ENCODE results near the gene TENM4.

TENM4 gene

DNA sequence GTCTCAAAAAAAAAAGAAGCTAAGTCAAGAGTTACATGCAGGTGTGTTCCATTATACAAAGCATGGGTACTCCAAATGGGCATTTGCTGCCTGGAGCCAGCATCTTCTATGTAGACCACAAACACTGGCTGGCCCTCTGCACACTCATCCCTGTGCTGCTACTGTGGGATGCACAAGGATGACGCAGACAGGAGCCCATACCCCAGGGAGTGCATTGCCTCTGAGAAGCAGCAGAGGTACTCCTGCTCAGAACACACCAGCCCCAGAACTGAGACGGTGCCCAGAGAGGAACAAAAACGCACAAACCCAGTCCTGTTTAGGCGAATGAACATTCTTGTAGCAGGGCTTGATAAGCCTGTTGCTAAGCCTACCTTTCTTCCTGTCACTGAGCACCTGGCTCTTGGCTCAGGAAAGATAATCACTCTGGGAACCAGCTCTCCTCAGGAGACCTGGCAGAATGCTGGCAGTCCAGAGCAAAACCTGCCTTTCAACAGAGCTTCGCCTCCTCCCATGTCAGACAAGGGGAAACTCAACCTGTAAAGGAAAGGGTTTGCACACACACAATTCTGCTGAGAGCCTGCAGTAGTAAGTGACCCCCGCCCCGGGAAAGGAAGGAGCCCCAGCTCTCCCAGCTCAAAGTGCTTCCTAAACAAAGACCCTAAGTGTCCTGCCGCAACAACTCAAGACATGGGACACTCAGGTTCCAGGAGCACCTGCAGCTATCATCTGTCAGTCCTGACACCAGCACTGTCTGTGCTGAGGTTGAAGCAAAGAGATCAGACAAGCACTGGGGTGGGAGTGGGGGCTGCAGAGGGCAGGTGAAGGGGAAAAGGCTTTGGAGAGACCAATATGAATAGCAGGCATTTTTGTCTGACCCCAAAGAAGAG is 145.7 kb downstream of the TENM4 start:
- Mint-ChIP-seq H3K36me3 (no peaks in the 10 kb centered on the region), H3K9me3 (no peaks in the 10 kb centered on the region), H3K4me1 (no peaks in the 10 kb centered on the region)

DNA sequence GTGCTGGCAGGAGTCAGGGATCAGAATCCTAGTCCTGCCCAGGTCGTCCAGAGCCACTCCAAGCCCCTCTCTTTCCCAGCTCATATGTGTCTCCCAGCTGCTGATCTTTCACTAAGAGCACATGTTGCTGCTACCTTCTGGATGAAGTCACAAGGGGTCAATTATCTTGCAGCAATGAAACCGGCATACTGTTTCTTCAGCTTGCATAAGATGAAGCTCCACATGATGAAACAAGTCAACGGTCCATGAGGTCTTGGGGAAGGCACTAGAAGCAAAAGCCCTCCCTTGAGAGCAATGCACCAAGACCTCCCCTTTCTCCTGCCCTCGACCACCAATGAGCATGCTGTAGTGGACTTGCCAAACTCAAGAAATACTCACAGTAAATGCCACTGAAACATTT is 148.9 kb downstream of the TENM4 start:
- no peak overlapping the region for H3K27ac Mint-ChIP-seq
- H3K27me3 Mint-ChIP-seq: no peaks in the 10 kb centered on the region
- no peaks in the 10 kb centered on the region for H3K36me3 Mint-ChIP-seq
- H3K4me1 Mint-ChIP-seq: no peaks in the 10 kb centered on the region
- no peaks in the 10 kb centered on the region for H3K9me3 Mint-ChIP-seq
- no peak overlapping the region for H3K4me3 Mint-ChIP-seq

More for the DNA sequence above, 145.7 kb downstream of the TENM4 start:
- Mint-ChIP-seq H3K27ac (no peak overlapping the region), H3K27me3 (no peaks in the 10 kb centered on the region), H3K4me3 (no peak overlapping the region)

DNA sequence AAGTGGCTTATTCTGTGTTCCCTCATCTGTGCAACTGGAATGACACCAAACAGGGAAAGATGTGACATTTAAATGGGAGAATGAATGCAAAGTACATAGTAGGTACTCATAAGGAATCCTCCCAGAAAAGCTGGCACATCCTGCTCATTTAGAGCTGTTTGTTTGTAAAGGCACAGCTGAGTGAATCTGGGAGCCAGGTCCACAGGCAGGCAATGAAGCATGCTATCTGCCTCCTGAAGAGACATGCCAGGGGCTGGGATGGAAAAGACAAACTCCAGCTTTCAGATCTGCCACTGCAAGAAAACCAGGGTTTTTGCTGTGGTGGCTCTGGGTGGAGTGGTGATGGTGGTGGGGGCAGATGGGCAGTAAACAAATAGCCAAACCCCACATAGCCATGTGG is 150.1 kb downstream of the TENM4 start:
- H3K4me3 Mint-ChIP-seq: no peak overlapping the region
- no peak overlapping the region for H3K27ac Mint-ChIP-seq
- no peaks in the 10 kb centered on the region for H3K27me3 Mint-ChIP-seq
- H3K9me3 Mint-ChIP-seq: no peaks in the 10 kb centered on the region
- no peaks in the 10 kb centered on the region for H3K4me1 Mint-ChIP-seq
- no peaks in the 10 kb centered on the region for H3K36me3 Mint-ChIP-seq

DNA sequence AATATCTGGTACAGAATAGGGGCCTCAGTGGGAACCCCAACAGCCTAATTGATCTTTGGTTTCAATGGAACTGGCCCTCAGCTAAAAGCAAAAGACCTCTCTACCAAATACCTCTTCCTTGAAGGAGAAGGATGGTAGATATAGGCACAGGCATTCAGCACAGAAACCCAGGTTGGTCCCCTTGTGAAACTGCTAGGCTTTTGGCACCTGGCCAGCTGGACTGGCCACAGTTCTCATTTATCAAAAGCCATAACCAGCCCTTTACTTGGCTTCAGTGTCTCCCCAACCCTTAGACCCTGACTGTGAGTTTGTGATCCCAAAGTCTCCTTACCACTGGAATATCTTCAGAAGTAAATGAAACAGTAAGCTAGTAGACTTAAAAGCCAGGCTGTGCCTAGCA is 152.9 kb downstream of the TENM4 start:
- Mint-ChIP-seq H3K4me3 (no peak overlapping the region), H3K36me3 (no peaks in the 10 kb centered on the region), H3K27ac (no peak overlapping the region), H3K27me3 (no peaks in the 10 kb centered on the region), H3K9me3 (peaks cover 4% of the 10 kb centered on the region), H3K4me1 (no peaks in the 10 kb centered on the region)

DNA sequence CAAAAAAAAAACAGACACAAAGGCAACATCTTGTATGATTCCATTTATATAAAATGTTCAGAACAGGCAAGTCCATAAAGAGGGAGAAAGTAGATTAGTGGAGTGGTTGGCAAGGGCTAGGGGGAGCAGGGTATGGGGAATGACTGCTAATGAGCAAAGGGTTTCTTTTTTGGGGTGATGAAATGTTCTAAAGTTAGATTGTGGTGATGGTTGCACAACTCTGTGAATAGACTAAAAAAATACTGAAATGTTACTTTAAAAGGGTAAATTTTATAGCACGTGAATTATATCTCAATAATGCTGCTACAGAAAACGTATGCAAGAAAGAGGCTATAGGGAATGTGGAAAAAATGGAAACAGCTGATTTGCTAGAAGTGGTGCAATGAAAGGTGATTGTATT is 155.1 kb downstream of the TENM4 start:
- Mint-ChIP-seq H3K9me3 (peaks cover 11% of the 10 kb centered on the region), H3K27ac (no peak overlapping the region), H3K36me3 (no peaks in the 10 kb centered on the region), H3K27me3 (no peaks in the 10 kb centered on the region), H3K4me3 (no peak overlapping the region), H3K4me1 (no peaks in the 10 kb centered on the region)

DNA sequence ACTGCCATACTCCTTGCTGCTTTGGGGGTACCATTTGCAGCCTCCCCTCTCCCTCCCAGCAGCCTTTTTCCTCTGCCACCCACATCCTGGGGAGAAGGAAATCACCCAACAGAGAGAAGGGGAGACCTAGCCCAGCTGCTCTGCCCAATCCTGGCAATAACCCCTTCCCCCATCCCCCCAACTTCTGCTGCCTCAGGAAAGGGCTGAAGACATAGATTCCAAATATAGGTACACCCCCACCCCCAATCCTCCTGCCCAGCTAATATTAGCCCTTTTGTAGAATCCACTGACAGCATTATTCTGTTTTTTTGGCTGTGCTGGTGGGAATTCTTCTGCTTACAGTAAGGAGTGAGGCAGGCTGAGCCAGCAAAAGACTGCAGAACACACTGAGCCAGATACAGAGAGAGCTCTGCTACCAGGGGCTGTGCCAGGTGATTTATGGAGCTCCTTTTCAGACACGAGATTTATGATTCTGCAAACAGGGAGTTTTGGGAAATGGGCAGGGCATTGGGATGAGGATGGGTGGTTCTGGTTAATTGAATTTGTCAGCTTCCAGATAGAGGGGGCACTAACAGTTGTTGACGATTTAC is 164.0 kb downstream of the TENM4 start:
- Mint-ChIP-seq H3K36me3 (no peaks in the 10 kb centered on the region), H3K27me3 (no peaks in the 10 kb centered on the region), H3K4me3 (no peak overlapping the region)

DNA sequence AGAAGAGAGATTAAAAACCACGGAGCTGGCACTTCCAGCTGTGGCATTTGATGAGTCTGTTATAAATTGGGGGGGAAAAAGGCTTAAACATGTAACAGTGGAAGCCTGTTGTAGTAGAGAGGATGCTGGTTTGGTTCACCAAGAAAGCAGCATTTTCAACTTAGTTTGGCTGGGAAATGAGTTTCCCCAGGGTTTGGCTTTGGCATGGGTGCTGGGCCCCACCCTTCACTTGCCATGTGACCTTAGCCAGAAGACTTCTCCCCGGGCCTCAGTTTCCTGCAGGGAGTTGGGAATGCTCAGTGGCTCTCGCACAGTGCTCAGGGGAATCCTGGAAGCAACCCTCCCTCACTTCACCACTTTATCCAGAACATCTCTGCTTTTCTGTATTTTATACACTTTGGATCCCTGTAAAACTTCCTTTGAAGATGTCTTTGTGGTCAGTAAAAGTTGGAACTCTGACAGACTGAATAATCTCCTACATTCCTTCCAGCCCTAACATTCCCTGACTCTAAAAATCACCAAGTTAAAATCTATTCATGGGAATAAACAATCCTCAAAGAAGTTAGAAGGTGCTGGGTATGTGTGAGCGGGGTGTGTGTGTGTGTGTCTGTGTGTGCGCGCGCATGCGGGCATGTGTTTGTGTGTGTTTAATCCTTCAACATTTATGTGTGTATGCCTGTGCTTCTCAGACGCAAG is 166.0 kb downstream of the TENM4 start:
- no peaks in the 10 kb centered on the region for H3K27me3 Mint-ChIP-seq
- no peaks in the 10 kb centered on the region for H3K9me3 Mint-ChIP-seq
- H3K4me1 Mint-ChIP-seq: no peaks in the 10 kb centered on the region
- H3K27ac Mint-ChIP-seq: no peak overlapping the region
- no peak overlapping the region for H3K4me3 Mint-ChIP-seq
- H3K36me3 Mint-ChIP-seq: no peaks in the 10 kb centered on the region

More for the DNA sequence above, 164.0 kb downstream of the TENM4 start:
- H3K27ac Mint-ChIP-seq: no peak overlapping the region
- H3K4me1 Mint-ChIP-seq: no peaks in the 10 kb centered on the region
- no peaks in the 10 kb centered on the region for H3K9me3 Mint-ChIP-seq

DNA sequence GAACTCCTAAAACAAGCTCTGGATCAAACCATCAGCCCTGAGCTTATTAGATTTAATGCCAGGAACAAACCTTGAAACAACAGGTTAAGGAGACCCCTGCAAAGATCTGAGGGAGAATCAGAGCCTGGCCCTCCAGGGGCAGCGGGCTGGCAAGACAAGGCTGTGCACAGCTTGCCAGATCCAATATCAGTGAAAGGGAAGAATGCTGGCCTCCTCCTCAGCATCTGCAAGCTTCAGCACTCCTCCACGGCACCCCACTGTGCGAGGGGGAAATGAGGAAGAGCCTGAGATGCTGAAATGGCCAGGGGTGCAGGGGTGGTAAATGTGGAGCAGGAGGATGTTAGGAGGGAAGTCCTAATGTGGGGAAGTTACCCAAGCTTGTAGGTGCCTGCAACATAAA is 167.0 kb downstream of the TENM4 start:
- H3K4me1 Mint-ChIP-seq: no peaks in the 10 kb centered on the region
- no peaks in the 10 kb centered on the region for H3K36me3 Mint-ChIP-seq
- H3K27me3 Mint-ChIP-seq: no peaks in the 10 kb centered on the region
- H3K4me3 Mint-ChIP-seq: no peak overlapping the region
- no peak overlapping the region for H3K27ac Mint-ChIP-seq
- H3K9me3 Mint-ChIP-seq: no peaks in the 10 kb centered on the region

DNA sequence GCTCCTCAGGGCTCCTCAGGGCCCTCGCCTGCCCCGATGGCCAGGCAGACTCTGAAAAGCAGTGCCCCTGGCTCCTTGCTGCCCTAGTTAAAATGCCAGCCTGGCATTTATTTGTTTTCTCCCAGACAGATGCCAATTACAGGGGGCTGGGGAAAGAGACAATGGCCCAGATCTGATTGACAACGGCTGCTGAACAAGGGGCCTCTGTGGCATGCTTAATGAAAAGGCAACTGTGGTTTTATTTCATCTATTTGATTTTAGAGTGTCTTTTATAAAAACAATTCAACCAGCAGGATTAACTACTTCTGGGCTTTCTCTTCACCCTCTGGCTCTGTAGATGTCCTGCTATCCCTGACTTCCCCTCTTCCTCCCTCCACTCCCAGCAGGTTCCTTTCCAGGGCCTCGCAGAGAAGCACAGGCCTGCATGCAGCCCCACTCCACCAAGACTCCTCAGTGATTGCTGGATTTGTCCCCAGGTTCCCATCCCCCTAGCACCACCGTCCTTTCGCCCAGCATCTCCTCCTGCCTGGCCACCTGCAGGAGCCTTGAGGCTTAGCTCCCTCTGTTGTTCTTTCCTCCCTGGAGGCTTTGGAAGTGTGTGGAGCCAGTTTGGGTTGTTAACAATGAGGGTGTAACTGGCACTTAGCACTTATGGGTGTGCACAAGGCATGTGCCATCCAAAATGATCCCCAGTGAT is 171.1 kb downstream of the TENM4 start:
- Mint-ChIP-seq H3K9me3 (no peaks in the 10 kb centered on the region), H3K4me3 (no peak overlapping the region), H3K4me1 (no peaks in the 10 kb centered on the region)

DNA sequence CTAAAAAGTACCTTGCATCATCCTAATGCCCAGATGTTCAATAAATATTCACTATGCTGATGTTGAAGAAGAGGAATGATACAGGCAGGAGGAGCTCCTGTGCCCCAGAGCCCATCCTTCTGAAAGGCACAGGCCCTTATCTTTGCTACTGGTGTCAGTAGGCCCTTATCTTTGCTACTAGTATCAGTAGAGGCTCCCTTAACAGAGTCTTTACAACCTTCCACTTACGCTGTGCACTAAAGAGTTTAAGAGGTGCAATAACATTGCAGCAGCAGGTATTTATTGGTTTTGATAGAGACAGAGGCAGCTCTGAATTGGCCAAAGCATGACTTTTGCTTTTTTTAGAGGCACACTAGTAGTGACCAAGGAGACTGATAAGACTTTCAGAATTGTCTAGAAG is 174.4 kb downstream of the TENM4 start:
- H3K27me3 Mint-ChIP-seq: no peaks in the 10 kb centered on the region

More for the DNA sequence above, 171.1 kb downstream of the TENM4 start:
- H3K27ac Mint-ChIP-seq: no peak overlapping the region
- H3K36me3 Mint-ChIP-seq: no peaks in the 10 kb centered on the region
- H3K27me3 Mint-ChIP-seq: no peaks in the 10 kb centered on the region

DNA sequence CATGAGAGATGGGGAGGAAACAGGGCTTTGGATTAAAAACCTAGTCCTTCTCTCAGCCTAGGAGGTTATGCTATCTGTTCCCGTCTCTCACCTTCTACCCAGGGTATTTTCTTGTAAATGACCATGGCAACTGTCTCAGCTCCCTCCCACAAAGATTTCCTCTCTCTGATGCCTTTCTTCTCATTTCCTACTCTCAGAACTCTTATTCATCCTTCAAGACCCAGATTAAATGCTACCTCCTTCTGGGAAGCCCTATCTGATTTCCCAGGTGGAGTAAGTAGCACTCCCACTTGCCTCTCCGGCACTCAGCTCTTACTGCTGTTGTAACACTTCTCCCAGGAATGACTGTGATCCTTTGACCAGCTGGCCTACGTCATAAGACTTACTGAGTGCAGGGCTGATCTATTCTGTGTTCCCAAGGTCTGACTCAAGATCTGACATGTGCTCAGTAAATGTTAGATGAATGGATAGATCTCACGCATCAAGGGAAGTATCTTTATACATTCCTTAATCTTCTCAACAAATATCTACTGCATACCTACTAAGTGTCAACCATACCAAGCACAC is 175.0 kb downstream of the TENM4 start:
- Mint-ChIP-seq H3K36me3 (no peaks in the 10 kb centered on the region), H3K4me3 (no peak overlapping the region), H3K27me3 (no peaks in the 10 kb centered on the region), H3K9me3 (no peaks in the 10 kb centered on the region), H3K4me1 (no peaks in the 10 kb centered on the region), H3K27ac (no peak overlapping the region)

More for the DNA sequence above, 174.4 kb downstream of the TENM4 start:
- H3K9me3 Mint-ChIP-seq: no peaks in the 10 kb centered on the region
- H3K36me3 Mint-ChIP-seq: no peaks in the 10 kb centered on the region
- no peaks in the 10 kb centered on the region for H3K4me1 Mint-ChIP-seq
- no peak overlapping the region for H3K4me3 Mint-ChIP-seq
- no peak overlapping the region for H3K27ac Mint-ChIP-seq

DNA sequence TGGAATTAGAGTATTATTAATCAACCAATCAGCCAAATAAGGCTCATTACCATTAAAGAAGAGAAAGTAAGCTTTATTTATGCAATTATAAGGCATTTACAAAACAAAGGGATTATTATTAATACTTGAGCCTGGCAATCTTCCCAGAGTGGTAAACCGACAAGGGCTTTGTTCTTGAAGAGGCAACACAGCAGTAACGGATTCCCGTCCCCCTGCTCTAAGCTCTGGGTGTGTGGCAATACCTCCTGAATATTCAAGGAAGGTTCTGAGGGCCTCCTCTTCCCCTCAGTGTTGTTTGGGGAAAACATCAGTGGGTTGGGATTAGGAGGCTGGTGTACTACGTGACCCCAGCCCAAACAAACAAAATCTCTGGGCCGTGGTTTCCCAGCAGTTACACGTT is 176.5 kb downstream of the TENM4 start:
- no peak overlapping the region for H3K4me3 Mint-ChIP-seq
- no peaks in the 10 kb centered on the region for H3K36me3 Mint-ChIP-seq
- no peaks in the 10 kb centered on the region for H3K9me3 Mint-ChIP-seq
- no peak overlapping the region for H3K27ac Mint-ChIP-seq
- H3K4me1 Mint-ChIP-seq: no peaks in the 10 kb centered on the region
- H3K27me3 Mint-ChIP-seq: no peaks in the 10 kb centered on the region

DNA sequence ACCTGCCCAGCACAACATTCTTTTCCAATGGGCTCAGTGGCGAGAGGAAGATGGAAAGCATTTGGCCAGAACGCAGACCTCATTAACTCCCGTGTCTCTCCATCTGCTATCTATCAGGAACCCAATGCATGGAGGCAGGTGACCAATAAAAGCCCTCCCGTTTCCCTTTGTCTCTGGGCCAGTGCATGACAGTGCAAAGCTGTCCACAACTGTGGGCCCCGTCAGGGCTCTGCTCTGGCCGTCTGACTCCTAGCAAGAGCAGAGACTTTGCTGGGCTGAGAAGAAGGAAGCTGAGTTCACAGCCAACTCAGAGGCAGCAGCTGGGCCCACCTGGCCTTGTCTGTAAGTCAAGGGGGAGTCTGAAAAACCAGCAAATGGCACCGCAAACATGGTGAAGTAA is 177.8 kb downstream of the TENM4 start:
- no peak overlapping the region for H3K4me3 Mint-ChIP-seq
- H3K36me3 Mint-ChIP-seq: no peaks in the 10 kb centered on the region
- no peak overlapping the region for H3K27ac Mint-ChIP-seq
- H3K9me3 Mint-ChIP-seq: no peaks in the 10 kb centered on the region
- no peaks in the 10 kb centered on the region for H3K27me3 Mint-ChIP-seq
- H3K4me1 Mint-ChIP-seq: no peaks in the 10 kb centered on the region

DNA sequence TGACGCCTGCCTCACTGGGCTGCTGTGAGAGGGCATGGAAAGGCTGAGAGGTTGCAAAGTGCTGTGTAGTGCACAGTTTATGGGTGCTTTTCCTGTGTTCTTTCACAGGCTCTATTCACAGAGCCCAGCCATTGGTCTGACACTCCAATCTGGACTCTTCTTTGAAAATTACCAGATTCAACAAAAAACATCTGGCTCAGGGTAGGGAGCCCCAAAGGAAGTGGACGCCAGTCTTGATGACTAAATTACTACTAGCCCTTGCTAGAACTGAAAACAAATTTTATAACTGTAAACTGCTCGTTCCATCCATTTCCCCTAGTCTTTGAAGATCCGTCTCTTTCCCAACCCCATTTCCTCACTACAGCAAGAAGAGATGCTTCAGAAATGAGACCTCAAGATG is 178.6 kb downstream of the TENM4 start:
- Mint-ChIP-seq H3K27me3 (no peaks in the 10 kb centered on the region), H3K4me1 (no peaks in the 10 kb centered on the region), H3K9me3 (no peaks in the 10 kb centered on the region), H3K27ac (no peak overlapping the region), H3K36me3 (no peaks in the 10 kb centered on the region), H3K4me3 (no peak overlapping the region)

DNA sequence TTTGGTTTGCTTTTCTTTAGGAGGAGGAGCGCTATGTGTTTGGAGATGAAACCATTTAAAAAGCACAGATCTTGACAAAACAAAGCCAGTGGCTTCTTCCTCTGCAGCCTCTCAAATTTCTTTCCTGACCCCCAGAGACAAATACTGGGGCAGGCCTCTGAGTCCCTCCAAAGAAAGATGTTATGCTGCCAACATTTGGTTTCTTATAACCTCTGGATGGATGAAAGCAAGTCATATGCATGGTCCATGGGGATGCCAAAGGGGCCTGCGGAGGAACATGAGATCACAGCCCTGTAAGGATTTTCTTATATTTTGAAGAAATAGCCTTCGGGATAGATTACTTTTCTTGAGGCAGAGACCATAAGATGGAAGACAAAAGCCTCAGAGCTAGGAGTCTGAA is 179.1 kb downstream of the TENM4 start:
- H3K27me3 Mint-ChIP-seq: no peaks in the 10 kb centered on the region
- H3K36me3 Mint-ChIP-seq: no peaks in the 10 kb centered on the region
- no peaks in the 10 kb centered on the region for H3K9me3 Mint-ChIP-seq
- H3K4me3 Mint-ChIP-seq: no peak overlapping the region
- no peaks in the 10 kb centered on the region for H3K4me1 Mint-ChIP-seq
- no peak overlapping the region for H3K27ac Mint-ChIP-seq
